HG02885 (cell line): ENCODE data around the gene ARHGAP26.

ENCODE experiments used
- ATAC-seq: cut with Tn5 transposase; IDR thresholded peaks from one replicate; pipeline ENCODE4 v1.9.1; 2021; ENCODE audit warnings: mild to moderate bottlenecking; ENCODE audit not compliant: unreplicated experiment, poor library complexity

ARHGAP26 gene

DNA sequence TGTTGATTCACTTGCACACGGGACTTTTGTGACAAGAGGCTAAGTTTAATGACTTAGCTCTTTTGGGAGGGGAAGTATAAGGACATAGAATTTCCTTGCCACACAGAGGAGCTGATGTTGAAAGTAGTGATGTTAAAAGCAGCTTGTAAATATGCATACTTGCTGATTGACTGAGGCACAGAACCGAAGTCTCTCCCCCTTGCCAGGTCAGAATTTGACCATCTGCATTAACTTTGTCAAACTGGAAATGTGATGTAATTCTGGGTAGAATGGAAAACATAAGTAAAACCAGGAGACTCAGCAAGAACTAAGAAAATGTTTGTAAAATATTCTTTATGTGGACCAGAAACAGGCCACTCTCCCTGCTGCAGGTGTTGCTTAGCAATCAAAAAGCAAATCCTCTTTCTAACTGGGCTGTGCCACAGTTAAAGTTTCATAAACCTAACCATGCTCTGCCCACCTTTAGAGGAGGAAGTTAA is 349.2 kb downstream of the ARHGAP26 start:
- ATAC-seq = peak; percentile 68

DNA sequence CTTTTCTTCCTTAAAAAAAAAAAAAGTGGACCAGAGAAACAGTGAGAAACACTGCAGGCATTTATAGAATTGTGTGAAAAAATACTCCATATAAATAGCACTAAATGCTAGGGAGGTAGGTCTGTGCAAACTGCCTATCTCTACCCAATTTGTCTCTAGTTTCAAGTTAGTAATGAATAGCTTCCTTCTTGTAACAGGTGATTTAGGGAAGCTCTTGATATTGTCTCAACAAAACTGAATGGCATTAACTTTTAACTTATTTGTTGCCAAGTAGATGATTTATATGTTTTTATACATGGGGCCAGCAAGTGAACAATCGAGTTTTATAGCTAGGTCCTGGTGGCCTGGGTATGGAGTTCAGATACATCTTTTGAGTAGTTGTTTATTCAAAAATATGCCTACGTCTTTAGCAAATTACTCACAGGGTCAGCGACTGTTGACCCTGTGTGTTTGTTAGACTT is 349.7 kb downstream of the ARHGAP26 start:
- peak; percentile 28 for ATAC-seq

DNA sequence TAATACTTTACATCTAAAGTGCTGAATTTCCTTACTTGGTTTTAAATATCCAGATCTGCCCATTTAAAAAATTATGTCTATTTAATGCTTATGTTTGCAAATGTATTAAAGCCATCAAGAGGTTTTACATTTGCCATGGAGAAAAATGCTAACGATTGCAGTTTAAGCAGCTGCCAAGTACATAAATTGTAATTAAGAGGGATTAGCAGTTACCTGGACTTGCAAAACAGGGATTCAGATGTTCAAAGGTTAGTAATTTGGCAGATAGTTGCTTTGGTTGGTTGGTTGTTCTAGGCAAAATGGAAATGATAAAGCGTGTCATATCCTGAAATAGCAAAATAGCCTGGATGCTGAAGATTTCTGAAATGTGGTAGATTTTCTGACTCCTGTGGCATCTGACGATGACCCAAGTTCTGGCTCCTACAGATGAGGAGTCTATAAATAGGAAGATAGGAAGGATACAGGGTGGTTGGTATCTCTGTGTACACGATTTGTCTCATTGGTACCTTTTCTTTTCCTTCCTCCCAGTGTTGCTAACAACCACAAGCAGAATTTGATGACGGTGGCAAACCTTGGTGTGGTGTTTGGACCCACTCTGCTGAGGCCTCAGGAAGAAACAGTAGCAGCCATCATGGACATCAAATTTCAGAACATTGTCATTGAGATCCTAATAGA is 350.4 kb downstream of the ARHGAP26 start:
- ATAC-seq = no peak

DNA sequence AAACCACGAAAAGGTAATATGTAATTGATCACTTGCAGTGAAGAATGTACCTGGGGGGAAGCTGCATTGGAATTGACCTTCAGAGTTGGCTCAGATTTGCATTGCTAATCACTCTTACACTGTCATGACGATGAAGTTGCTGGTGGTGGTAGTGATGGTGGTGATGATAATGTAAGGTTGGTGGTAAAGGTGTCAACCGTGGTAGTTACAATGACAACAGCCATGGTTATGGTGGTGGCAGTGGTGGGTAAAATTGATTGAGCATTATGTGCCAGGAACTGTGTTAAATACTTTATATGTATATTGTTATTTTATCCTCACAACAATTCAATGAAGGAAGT is 350.9 kb downstream of the ARHGAP26 start:
- ATAC-seq = no peak

DNA sequence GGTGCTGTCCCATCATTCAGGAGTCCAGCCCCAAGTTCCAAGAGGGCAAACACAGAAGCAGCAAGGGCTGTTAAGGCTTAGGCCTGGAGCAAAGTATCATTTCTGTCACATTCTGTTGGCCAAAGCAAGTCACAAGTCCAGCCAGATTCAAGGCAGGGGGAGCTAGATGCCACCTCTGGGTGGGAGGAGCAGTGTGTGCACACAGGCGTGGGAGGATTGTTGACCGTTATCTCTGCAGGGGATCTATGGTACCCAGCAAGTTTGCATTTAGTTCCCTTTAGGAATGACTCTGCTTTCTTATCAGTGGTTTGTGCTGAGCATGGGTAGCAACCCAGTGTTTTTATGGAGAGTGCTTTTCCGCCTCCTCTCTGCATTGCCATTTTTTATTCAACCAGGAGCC is 354.4 kb downstream of the ARHGAP26 start:
- no peak for ATAC-seq

DNA sequence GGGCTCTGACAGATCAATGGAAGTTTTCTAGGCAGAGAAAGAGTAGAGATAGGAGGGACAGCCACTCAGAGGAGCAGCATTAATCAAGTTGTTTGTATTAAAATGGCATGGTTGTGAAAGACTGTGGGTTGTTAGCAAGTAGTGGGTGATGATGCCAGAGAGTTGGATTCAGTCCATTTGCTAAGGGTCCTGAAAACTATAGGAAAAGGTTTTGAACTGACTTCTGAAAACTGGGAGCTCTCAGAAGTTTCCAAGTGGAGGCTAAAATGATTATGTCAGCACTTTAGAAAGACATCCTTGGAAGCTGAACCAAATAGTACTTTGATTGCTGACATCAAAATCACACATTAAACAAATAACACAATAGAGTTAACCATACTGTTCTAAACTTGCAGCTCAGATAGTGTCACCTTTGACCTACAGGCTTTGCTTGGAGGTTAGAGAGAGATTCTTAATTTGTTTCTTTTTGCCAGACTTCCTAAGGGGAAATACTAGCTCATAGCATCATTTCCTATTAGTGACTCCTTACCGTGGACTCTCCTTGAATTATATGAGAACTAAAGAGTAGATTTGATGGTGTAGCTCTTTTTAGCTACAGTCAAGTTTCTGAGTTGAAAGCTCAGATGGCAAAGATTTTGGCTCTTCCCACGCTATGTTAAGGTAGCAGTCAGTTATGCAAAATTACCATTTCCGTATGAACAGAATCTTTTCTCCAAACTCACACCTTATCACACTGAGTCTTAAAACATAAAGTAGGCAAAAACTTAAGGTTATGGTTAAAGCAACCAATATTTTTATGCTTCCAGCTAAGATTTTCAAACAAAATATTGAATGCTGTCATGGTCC is 356.2 kb downstream of the ARHGAP26 start:
- ATAC-seq = no peak

DNA sequence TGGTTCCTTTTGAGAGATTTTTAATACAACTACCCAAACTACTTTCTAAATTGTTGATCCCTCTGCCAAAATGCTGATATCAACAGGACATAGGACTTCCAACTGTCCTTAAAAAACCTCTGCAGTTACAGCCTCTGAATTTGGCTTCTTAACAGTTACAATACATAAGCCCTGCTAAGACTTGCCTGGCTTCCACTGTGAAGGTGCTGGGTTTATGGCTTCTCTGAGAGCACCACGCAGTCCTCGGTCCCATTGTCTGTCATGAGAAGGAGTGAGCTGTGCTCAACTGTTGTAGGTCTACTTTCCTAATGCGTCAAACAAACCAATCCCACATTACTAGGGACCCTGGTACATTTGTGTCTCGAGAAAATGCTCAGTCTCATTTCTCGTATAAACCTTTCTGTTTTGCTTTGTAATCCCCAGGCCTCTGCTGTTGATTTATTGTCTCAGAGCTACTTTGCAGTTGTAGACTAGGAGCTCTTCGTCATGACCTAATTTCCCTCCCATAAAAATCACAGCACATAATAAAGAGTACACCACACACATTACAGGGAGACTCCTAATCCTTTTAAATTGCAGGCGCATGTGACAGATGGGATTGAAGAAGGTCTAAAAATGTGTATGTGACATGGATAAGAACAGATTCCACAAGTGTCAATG is 358.4 kb downstream of the ARHGAP26 start:
- ATAC-seq = no peak

DNA sequence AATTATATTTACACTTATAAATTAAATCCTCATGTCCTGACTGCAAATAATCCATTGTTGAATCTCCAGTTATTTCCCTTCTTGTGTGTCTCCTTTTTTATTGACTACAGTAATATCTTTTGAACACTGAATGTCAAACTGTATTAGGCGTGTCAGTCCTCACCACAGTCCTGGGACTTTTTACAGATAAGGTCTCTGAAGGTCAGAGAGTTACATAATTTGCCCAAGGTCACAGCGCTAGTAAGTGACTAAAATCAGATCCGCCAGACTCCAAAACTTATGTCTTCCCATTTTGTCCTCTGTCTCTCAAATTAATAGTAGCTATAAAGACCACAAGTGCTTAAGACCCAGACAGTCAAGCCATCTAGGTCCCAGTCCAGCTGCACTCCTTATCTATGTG is 359.0 kb downstream of the ARHGAP26 start:
- no peak for ATAC-seq

DNA sequence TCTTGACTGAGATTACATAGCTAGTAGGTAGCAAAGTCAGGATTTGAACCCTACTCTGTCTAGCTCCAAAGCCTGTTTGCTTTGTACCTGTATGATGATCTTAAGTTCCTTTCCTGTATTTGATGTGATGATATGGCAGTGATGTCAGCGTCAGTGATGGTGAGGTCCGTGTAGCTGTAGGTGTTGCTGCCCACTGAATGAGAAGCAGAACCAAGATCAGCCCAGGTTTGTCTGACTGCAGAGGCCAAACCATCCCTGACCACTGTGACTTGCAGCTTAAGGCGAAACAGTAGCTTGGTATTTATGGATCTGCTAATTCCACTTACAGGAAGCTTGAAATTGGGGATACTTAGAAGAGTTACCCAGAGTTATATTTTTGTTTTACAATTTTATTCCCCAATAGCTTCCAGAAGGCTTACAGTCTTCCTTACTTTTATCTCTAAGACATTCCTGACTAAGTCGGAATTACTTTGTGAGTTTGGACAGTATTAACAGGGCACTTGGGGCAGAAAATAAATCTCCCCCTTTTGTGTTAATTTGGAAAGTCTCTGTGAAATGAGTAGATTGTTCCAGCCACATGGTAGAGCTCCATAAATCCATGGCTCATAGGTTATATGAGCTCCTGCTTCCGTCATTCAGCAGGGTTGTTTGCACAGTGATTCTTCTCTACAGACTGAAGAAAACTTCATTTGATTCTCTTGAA is 359.9 kb downstream of the ARHGAP26 start:
- ATAC-seq = no peak

DNA sequence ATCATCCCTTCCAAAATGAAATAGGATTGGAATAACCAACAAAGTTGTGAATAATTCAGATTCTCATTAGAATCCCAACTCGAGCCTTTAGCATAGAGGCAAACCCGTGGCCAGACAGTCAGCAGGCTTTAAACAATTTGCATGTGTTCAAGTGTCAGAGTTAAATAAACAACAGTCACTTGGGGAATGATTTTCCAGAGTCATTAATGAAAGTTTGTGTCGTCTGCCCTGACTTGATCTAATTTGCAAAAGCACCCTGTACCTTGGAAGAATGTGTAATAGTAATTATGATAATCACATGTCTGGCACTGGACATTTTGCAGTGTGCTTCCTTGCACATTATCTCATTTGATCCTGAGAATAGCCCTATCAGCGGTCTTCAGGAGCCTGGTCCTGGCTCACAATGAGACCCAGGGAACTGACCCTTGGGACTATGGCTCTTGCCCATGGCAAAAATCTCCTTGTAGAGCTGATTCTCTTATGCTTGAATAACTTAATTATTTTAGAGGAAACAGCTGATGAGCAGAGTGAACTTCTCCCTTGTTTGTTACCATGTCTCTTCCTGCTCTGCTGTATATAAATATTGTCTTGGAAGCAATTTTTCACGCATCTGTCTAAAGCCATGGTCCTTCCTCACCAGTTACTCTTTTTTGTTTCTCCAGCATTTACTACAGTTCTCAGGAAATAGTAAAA is 360.6 kb downstream of the ARHGAP26 start:
- ATAC-seq = no peak

DNA sequence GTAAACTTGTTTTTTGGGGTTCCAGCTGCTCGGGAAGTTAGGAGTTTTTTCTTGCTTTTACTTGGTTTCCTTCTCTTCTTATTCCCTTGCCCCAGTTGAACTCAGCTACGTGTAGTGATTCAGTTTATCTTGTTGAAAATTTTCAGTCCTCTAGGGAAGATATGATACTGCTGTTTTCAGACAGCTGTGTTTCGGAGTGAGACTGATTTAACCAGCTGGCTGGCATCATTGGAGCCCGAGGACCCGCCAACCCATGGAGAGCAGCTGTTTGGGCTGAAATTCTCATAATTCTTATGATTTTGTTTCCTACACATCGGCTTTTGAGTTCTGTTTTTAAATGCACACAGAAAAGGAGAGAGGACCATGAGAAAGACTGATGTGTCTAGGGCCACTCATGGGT is 361.8 kb downstream of the ARHGAP26 start:
- no peak for ATAC-seq

DNA sequence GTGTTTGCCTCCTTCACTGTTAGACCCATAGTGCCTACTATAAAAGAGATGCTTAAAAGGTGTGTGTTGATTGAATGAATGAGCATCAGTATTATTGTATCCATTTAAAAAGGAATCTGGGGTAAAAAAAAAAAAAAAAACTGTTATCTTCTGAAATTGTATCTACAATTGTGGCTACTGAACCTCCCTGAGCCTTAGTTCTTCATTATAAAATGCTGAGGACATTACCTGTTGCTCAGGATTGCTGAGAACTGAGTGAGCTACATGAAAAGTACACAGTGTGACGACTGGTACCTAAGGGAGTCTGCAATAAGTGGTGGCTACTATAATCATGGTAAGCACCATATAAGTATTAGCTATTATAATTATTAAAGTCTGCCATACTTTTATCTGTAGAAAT is 362.6 kb downstream of the ARHGAP26 start:
- no peak for ATAC-seq

DNA sequence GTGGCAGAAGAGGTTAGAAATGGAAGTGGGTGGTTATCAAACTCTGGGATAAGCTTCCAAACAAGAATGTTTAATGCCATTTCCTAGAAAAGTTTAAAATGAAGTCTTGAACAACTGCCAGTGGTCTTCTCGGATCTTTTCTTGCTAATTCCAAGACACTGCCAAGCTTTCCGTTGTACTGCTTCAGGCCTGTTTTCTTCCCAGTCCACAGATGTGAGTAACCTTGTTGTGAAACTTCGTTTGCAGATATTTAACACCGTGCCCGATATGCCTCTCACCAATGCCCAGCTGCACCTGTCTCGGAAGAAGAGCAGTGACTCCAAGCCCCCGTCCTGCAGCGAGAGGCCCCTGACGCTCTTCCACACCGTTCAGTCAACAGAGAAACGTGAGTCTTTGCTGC is 363.5 kb downstream of the ARHGAP26 start:
- ATAC-seq = no peak

DNA sequence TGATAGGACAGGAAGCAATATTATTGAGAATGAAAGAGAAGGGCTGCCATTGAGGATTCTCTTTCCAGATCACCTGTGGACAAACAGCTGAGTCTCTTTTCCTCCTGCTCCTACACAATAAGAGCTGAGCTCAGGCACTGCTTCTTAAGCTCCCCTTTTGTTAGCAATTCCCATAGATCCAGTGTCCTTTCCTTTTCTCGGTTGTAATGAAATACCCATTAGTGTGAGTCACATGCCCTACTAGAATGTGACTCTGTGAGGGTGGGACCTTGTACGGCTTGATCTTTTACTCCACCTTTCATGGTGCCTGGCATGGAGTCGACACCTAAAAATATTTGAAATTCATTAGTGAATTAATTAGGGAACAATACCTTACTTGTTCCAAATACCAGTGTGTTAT is 364.1 kb downstream of the ARHGAP26 start:
- no peak for ATAC-seq

DNA sequence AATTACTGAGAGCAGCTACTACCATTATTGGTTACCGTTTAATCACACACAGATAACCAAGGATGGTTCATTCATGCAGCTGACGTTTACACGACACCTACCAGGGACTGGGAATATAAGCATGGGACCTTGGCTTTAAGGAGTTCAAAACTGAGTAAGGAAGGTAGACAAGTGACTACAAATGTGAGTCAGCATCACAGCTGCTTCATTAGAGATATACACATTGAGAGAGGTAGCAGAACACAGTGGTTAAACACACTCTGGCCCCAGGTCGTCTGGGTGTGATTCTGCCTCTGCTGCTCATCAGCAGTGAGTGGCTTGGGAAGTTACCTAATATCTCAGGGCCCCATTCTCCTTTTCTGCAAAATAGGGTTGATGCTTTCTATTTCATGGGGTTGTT is 364.7 kb downstream of the ARHGAP26 start:
- peak; percentile 80 for ATAC-seq

DNA sequence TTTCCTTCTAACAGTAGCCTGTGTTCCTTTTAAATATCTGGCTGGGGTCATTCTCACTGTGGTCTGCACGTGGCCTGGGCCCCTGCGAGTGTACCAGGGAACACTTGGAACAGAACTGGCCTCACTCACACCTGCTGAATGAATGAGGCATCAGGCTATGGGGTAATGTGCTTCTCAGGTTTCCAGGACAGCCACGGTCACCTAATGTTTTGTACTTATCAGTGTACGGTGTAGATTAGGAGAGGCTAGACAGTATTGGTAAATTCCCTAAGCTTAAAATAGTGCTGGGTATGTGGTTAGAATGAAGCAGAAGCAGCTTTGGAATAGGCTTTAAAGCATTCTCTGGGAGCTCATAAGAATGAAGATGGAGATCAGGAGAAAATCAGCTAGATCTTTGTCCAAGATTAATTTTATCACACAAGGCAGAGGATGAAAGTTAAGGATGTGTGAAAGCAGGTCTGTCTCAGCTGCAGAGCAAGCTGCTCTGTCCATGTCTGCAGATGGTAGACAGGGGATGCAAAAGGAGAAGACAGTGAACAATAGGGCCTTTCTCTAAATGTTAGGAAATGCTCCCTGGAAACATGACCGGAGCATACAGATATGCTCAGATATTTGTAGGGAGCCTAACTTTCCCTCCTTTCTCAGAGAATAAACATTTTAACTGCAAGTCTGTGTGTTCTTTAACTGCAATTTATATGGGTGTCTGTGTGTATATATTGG is 365.8 kb downstream of the ARHGAP26 start:
- ATAC-seq = no peak

DNA sequence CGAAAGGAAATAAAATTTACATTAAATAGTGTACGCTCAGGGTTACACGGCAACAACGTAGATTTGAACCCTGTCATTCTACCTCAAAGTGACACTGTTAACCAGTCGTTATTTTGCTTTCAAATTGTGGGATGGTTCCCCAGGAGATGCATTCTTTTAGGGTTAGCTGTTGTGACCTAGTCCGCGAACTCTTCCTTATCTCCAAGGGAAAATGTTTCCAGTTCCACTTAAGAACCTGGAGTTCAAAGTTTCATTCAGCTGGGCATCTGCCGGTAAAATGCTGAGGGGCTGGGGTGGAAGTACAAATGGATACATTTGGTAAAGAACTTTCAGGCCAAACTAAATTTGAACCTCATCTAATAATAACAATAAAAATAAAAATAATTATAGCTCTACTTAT is 368.7 kb downstream of the ARHGAP26 start:
- ATAC-seq = no peak

DNA sequence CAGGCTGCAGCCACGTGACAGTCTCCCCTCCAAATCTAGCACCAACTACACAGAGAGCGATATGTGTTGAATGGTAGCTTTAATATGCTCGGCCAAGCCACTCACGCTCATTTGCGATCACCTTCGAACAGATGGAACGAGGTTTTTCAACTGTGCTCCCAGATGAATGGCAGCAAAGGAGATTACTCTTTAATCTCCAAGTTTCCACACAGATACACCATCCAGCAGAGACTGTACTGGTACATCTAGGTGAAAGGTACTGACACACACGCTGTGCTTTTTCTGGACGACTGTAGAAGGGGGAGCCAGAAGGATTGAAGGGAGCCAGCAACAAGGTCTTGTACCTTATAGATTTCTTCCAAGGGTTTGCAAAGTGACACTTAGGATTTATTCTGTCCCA is 369.4 kb downstream of the ARHGAP26 start:
- no peak for ATAC-seq

DNA sequence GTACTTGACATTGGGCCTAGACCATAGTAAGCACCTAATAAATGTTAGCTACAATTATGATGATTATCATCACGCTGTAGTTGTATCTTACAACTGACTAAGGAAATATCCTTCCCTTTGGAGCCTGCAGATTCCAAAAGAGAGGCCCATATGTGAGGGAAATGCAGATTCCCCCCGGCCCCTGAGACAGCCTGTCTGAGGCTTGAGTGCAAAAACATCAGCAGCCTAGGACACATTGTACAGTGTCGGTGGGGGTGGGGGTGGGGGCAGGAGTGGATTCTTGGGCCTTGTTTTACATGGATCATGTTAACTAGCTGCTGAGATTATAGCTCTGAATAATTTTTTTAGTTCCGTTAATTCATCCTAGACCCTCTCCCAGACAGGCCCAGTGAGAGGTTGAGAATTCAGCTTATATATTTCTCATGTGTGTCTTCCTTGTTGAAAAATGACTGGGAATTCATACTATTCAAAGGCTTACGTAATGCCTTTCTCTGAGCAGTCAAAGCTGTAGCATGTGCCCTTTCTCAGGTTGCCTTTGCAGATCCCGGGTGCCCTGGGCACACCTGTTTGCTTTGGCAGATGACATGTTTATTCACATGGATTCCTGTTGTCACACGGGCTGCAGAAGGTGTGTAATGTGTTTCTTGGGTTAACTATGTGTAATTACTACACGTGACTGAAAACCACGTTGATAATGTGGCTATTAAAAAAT is 370.5 kb downstream of the ARHGAP26 start:
- ATAC-seq = no peak
